Activated CD4-positive, alpha-beta memory T cell treated with anti-CD3 and anti-CD28 coated beads for 36 hours (primary cell): ENCODE measurements around the gene RAB12. TPM values are rescaled to one million over a fixed set of nuclear protein-coding genes. Genes with fewer than 3 reads are reported as not detected.
A peak's percentile ranks its signal among the peaks of the same experiment; 100 is the strongest.

ENCODE experiments used
- CTCF ChIA-PET: fragments of 350-600 bp; sonication (Branson Sonifier 250); formaldehyde crosslinking; loops from one replicate; lab custom pipeline; 2021; ENCODE audit warnings: antibody characterized with exemption, inconsistent platforms; lab: Charles Lee
- POLR2A ChIA-PET: fragments of 350-600 bp; sonication (Branson Sonifier 250); formaldehyde crosslinking; loops from one replicate; lab custom pipeline; 2021; ENCODE audit warnings: antibody characterized with exemption; lab: Charles Lee
- DNase-seq: peaks from one replicate; pipeline ENCODE4 v3.0.0-alpha.2; 2020
- H3K27ac Mint-ChIP-seq: one replicate; pipeline ENCODE4 v1.8.0; 2021; ENCODE audit warnings: mixed read lengths
- H3K27me3 Mint-ChIP-seq: one replicate; pipeline ENCODE4 v1.8.0; 2021; ENCODE audit warnings: mixed read lengths
- H3K36me3 Mint-ChIP-seq: one replicate; pipeline ENCODE4 v1.8.0; 2021; ENCODE audit warnings: mixed read lengths
- H3K4me1 Mint-ChIP-seq: one replicate; pipeline ENCODE4 v1.8.0; 2021; ENCODE audit warnings: low read depth, mixed read lengths
- H3K4me3 Mint-ChIP-seq: one replicate; pipeline ENCODE4 v1.8.0; 2021; ENCODE audit warnings: mild to moderate bottlenecking, mixed read lengths
- H3K9me3 Mint-ChIP-seq: one replicate; pipeline ENCODE4 v1.8.0; 2021; ENCODE audit warnings: mixed read lengths
- intact Hi-C: fragments of 100-400 bp; cut with micrococcal nuclease; formaldehyde crosslinking; loops from one replicate; pipeline ENCODE4 v1.15.1; 2023
- total RNA-seq, 2 experiments: library from RNA; stranded (reverse); gene quantifications; one replicate each; pipeline ENCODE4 v1.2.3, GENCODE V29; 2021

RAB12 gene
- total RNA-seq, 2 experiments from 2014 or later, result 9.4 to 10.1 TPM

- H3K27me3 Mint-ChIP-seq, result peaks cover 15% of the 10 kb centered on the region
- intact Hi-C loops, result no loop called here
- POLR2A ChIA-PET, result no interaction called here
- H3K9me3 Mint-ChIP-seq, result no peaks in the 10 kb centered on the region
- no peaks in the 10 kb centered on the region for H3K36me3 Mint-ChIP-seq
- CTCF ChIA-PET, result no interaction called here
- H3K4me1 Mint-ChIP-seq, result peaks cover 6% of the 10 kb centered on the region
- H3K27ac Mint-ChIP-seq, result no peak overlapping the region
- DNase-seq, result no peak
- no peak overlapping the region for H3K4me3 Mint-ChIP-seq
Measured at GRCh38 chr18:8602040-8602439, 7.2 kb upstream of the RAB12 start.

DNA sequence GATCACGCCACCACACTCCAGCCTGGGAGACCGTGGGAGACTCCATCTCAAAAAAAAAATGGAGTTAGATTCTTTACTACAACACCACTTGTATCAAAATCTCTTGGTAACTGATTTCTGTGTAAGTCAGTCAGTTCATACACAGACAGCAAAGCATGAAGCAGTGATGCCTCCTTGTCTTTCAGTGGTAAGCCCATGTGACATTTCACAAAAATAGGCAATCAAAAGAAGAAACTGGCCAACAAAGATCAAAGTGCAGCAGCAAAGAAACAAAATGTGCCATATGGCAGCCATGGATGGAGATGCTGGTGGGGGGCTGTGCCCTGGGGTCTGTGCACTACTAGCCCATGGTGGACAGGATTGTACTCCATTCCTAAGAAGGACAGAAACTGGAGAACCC, 6.7 kb upstream of the RAB12 start:
- H3K9me3 Mint-ChIP-seq, result no peaks in the 10 kb centered on the region
- peaks cover 6% of the 10 kb centered on the region for H3K4me1 Mint-ChIP-seq
- CTCF ChIA-PET, result no interaction called here
- POLR2A ChIA-PET, result no interaction called here
- DNase-seq, result no peak
- intact Hi-C loops, result no loop called here
- no peaks in the 10 kb centered on the region for H3K36me3 Mint-ChIP-seq
- no peak overlapping the region for H3K27ac Mint-ChIP-seq
- H3K27me3 Mint-ChIP-seq, result peaks cover 15% of the 10 kb centered on the region
- H3K4me3 Mint-ChIP-seq, result no peak overlapping the region

DNA sequence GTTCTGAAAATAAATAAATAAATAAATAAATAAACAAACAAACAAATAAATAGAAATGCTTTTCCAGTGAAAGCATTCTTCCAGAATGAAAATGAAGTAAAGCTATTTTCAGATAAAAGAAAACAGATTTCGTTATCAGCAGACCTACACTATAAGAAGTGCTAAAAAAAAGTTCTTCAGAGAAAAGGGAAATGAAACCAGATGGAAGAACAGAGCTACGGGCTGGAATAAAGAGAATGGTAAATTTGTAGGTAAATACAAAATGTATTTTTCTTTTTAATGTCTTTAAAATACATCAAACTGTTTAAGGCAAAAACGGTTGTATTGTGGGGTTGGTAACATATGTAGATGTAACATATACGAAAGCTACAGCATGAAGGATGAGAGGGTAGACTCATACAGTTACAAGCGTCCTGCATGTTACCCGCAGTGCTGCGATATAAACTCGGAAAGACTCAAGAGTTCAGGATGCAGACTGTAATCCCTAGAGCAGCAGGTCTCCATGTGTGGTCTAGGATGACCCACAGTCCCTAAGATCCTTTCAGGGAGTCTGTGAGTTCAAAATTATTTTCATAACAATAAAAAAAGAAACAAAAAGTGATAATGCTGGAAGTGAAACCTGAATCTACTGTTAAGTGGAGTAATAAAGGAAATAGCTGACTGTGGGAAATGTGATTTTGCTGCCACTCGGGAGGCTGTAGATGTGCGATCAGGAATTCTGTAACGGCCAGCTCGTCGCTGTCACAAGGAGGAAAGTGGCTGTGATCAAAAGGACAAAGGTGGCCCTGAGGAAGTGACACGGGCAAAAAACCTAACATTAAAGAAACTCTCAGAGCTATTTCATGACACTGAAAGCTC, 5.3 kb upstream of the RAB12 start:
- Mint-ChIP-seq H3K9me3 (no peaks in the 10 kb centered on the region), H3K36me3 (no peaks in the 10 kb centered on the region), H3K4me1 (peaks cover 17% of the 10 kb centered on the region), H3K27ac (no peak overlapping the region), H3K4me3 (peak overlapping the region; percentile 51), H3K27me3 (peaks cover 14% of the 10 kb centered on the region)
- intact Hi-C loops, result no loop called here
- CTCF ChIA-PET, result interaction anchor here (0.9 to 1.1 kb wide), 2 partner anchors 9 to 50 kb away, joined by 3 read pairs; no protein-coding TSS in a partner anchor
- no peak for DNase-seq
- POLR2A ChIA-PET, result interaction anchor here (0.6 kb wide), 1 partner anchor 10 kb away, joined by 3 read pairs; no protein-coding TSS in a partner anchor

GRCh38 chr18:8605974-8606373, 3.3 kb upstream of the RAB12 start:
- H3K27me3 Mint-ChIP-seq, result peaks cover 13% of the 10 kb centered on the region
- peaks cover 22% of the 10 kb centered on the region for H3K4me1 Mint-ChIP-seq
- ChIA-PET CTCF (no interaction called here), POLR2A (no interaction called here)
- H3K9me3 Mint-ChIP-seq, result no peaks in the 10 kb centered on the region
- intact Hi-C loops, result no loop called here
- no peak for DNase-seq
- H3K36me3 Mint-ChIP-seq, result peaks cover 1% of the 10 kb centered on the region
- no peak overlapping the region for H3K27ac Mint-ChIP-seq
- H3K4me3 Mint-ChIP-seq, result no peak overlapping the region

DNA sequence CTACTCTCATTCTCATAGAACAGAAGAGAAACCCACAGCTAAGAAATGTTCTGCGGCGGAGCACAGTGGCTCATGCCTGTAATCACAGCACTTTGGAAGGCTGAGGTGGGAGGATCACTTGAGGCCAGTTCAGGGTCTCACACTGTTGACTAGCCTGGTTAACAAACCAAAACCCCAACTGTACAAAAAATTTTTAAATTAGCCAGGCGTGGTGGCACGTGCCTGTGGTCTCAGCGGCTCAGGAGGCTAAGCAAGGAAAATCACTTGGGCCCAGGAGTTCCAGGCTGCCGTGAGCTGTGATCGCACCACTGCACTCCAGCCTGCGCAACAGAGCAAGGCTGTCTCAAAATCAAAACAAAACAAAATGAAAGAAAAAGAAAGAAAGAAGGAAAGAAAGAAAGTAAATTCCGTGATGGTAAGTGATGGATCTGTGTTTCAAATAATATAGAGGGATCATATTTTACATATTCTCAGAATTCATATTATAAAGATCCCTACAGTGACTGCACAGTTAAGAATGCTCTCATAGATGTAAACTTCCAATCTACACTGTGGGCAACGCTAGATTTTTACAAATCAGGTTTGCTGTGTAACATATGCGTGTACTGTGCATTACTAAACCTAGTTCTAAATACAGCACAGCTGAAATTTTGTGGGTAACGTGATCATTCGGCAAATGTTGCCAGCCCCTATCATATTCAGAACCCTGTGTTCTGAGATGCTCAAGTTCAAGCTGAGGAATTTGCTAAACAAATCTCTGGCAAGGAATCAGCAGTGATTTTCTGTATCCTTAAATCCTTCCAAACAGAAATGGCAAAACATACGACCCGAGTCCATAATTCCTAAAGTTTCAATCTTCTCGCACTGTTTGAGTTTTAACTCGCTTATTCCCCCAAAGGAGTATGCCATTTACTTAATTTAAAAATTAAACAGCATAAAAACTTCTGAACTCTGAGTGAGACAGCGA, 1.2 kb upstream of the RAB12 start:
- H3K36me3 Mint-ChIP-seq, result peaks cover 13% of the 10 kb centered on the region
- POLR2A ChIA-PET, result no interaction called here
- intact Hi-C loops, result loop anchor here (2.0 kb wide), 1 partner anchor 529 kb away; the partner anchor contains the start of gene ANKRD12
- peak overlapping the region; percentile 90 for H3K27ac Mint-ChIP-seq
- no peak for DNase-seq
- peaks cover 41% of the 10 kb centered on the region for H3K4me1 Mint-ChIP-seq
- H3K4me3 Mint-ChIP-seq, result peak overlapping the region; percentile 88
- CTCF ChIA-PET, result interaction anchor here (0.8 to 0.9 kb wide), 2 partner anchors 17 to 19 kb away, joined by 3 read pairs; no protein-coding TSS in a partner anchor
- H3K27me3 Mint-ChIP-seq, result peaks cover 4% of the 10 kb centered on the region
- no peaks in the 10 kb centered on the region for H3K9me3 Mint-ChIP-seq

- CTCF ChIA-PET, result interaction anchor here (0.6 to 1.2 kb wide), 4 partner anchors 11 to 97 kb away, joined by 3 to 5 read pairs (median 4); no protein-coding TSS in a partner anchor
- Mint-ChIP-seq H3K4me1 (peaks cover 50% of the 10 kb centered on the region), H3K27ac (peak overlapping the region; percentile 85), H3K27me3 (no peaks in the 10 kb centered on the region), H3K4me3 (peak overlapping the region; percentile 81), H3K9me3 (no peaks in the 10 kb centered on the region), H3K36me3 (peaks cover 13% of the 10 kb centered on the region)
- intact Hi-C loops, result loop anchor here (2.0 to 5.0 kb wide), 3 partner anchors 97 to 1305 kb away; partner anchors contain the start of genes ANKRD12, MTCL1 and VAPA
- POLR2A ChIA-PET, result interaction anchor here (1.2 kb wide), 1 partner anchor 14 kb away, joined by 6 read pairs; no protein-coding TSS in a partner anchor
- DNase-seq, result peak; percentile 24
Measured at GRCh38 chr18:8609659-8610458, 622 bp downstream of the RAB12 start.

DNA sequence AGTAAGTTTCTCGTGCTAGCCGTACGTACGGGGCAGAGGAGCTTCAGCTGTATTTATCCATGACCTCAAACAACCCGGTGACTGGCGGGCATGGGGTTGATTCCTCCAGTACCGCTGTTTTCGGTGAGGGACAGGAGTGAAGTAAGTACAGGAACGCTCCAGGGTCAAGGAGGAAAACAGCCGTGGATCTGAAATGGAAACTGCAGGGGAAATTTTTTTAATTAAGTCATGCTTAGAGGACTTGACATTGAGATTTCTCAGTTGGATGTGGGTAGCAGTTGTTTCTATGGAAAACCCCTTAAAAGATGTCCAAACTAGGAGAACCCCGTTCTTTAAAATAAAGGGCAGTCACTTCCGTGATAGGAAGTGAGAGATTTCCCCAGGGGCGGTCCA, 1.2 kb downstream of the RAB12 start:
- Mint-ChIP-seq H3K27me3 (no peaks in the 10 kb centered on the region), H3K9me3 (no peaks in the 10 kb centered on the region), H3K4me3 (peak overlapping the region; percentile 81), H3K36me3 (peaks cover 13% of the 10 kb centered on the region), H3K27ac (peak overlapping the region; percentile 85), H3K4me1 (peaks cover 56% of the 10 kb centered on the region)
- peak; percentile 38 for DNase-seq
- POLR2A ChIA-PET, result no interaction called here
- intact Hi-C loops, result loop anchor here (2.0 to 5.0 kb wide), 2 partner anchors 97 to 1304 kb away; partner anchors contain the start of genes MTCL1 and VAPA
- CTCF ChIA-PET, result no interaction called here

GRCh38 chr18:8611916-8612576, 2.8 kb downstream of the RAB12 start:
- H3K9me3 Mint-ChIP-seq, result no peaks in the 10 kb centered on the region
- CTCF ChIA-PET, result no interaction called here
- POLR2A ChIA-PET, result no interaction called here
- no peak overlapping the region for H3K27ac Mint-ChIP-seq
- intact Hi-C loops, result loop anchor here (2.0 to 5.0 kb wide), 2 partner anchors 95 to 1303 kb away; partner anchors contain the start of genes MTCL1 and VAPA
- H3K36me3 Mint-ChIP-seq, result peaks cover 15% of the 10 kb centered on the region
- H3K4me1 Mint-ChIP-seq, result peaks cover 66% of the 10 kb centered on the region
- H3K27me3 Mint-ChIP-seq, result no peaks in the 10 kb centered on the region
- H3K4me3 Mint-ChIP-seq, result peak overlapping the region; percentile 81
- DNase-seq, result no peak

- H3K9me3 Mint-ChIP-seq, result no peaks in the 10 kb centered on the region
- POLR2A ChIA-PET, result no interaction called here
- CTCF ChIA-PET, result no interaction called here
- DNase-seq, result no peak
- intact Hi-C loops, result loop anchor here (5.0 kb wide), 1 partner anchor 92 kb away; the partner anchor contains the start of gene MTCL1
- no peak overlapping the region for H3K27ac Mint-ChIP-seq
- peaks cover 19% of the 10 kb centered on the region for H3K36me3 Mint-ChIP-seq
- H3K4me1 Mint-ChIP-seq, result peaks cover 76% of the 10 kb centered on the region
- no peaks in the 10 kb centered on the region for H3K27me3 Mint-ChIP-seq
- H3K4me3 Mint-ChIP-seq, result no peak overlapping the region
Measured at GRCh38 chr18:8614875-8615274, 5.6 kb downstream of the RAB12 start.

DNA sequence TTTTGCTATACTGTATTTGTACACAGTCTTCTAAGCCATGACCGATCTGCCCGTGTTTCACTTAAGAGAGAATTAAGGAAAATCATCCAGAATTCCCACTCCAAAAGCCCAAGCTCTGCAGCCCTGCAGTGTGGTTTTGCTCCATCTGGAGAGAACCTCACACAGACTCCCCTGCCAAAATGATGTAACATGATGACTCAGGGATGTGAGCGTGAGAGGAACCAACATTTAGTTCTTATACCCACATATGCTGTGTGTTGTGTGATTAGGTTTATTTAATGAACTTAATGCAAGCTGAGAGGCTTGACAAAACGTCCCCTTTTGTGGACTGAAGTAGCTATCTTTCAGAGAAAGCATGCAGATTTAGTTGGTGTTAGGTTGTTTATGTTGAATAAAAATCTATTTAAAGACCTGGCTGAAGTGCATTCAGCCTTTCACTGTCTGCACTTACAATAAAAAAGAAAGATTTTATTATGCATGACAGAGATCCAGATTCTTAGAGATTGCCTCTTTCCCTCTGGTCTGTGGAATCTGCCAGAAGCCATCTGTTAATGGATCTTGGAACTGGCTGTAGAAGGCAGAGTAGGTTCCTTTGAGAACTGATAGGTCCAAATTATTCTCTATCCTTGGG, 6.3 kb downstream of the RAB12 start:
- ChIA-PET POLR2A (no interaction called here), CTCF (interaction anchor here (0.7 kb wide), 1 partner anchor 865 kb away, joined by 6 read pairs; no protein-coding TSS in a partner anchor)
- H3K9me3 Mint-ChIP-seq, result no peaks in the 10 kb centered on the region
- H3K27ac Mint-ChIP-seq, result no peak overlapping the region
- peaks cover 79% of the 10 kb centered on the region for H3K4me1 Mint-ChIP-seq
- no peaks in the 10 kb centered on the region for H3K27me3 Mint-ChIP-seq
- no peak for DNase-seq
- intact Hi-C loops, result no loop called here
- H3K4me3 Mint-ChIP-seq, result no peak overlapping the region
- peaks cover 18% of the 10 kb centered on the region for H3K36me3 Mint-ChIP-seq
